OCI-LY1 (cell line): ENCODE measurements around the gene TMEM109.

ENCODE experiments used
- CTCF ChIP-seq: fragments of 200-600 bp; sonication (generic), shearing (Covaris generic); IDR thresholded peaks from 2 replicates; pipeline ENCODE4 v1.5.1; 2017; ENCODE audit warnings: mild to moderate bottlenecking, antibody characterized with exemption, low read length, moderate library complexity, mixed read lengths
- EZH2 ChIP-seq: fragments of 200-600 bp; sonication (generic), shearing (Covaris generic); IDR thresholded peaks from 2 replicates; pipeline ENCODE4 v1.8.0; 2017; ENCODE audit warnings: borderline replicate concordance, mixed run types, mild to moderate bottlenecking, antibody characterized with exemption, low read length, moderate library complexity, mixed read lengths

- no peak for TF ChIP-seq CTCF
- no peak for TF ChIP-seq EZH2
Observed at GRCh38 chr11:60876168-60876485, 37.8 kb upstream of the TMEM109 start.
